GM21515 (cell line): ENCODE results near the gene ZSCAN12.
A peak's percentile ranks its signal among the peaks of the same experiment; 100 is the strongest.
"Not testable (repeated sequence)": the region's sequence is repeated elsewhere in the genome, so short reads cannot be mapped to it uniquely, and the experiment has no call there.

Experiments used
- ATAC-seq: cut with Tn5 transposase; IDR thresholded peaks from one replicate; pipeline ENCODE4 v1.9.1; 2021; ENCODE audit not compliant: unreplicated experiment

ZSCAN12 gene

DNA sequence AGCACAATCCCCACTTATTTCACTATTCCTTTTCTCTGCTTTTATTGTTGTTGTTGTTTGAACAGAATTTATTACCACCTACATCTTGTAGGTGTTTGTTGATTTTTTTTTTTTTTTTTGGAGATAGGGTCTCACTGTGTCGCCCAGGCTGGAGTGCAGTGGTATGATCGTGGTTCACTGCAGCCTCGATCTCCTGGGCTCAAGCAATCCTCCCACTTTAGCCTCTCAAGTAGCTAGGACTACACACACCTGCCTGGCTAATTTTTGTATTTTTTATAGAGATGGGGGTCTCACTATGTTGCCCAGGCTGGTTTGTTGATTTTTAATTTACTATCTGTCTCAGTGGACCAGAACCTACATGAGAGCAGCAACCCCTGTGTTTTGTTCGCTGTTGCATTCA lies 3.6 kb downstream of the ZSCAN12 start:
- no peak for ATAC-seq

DNA sequence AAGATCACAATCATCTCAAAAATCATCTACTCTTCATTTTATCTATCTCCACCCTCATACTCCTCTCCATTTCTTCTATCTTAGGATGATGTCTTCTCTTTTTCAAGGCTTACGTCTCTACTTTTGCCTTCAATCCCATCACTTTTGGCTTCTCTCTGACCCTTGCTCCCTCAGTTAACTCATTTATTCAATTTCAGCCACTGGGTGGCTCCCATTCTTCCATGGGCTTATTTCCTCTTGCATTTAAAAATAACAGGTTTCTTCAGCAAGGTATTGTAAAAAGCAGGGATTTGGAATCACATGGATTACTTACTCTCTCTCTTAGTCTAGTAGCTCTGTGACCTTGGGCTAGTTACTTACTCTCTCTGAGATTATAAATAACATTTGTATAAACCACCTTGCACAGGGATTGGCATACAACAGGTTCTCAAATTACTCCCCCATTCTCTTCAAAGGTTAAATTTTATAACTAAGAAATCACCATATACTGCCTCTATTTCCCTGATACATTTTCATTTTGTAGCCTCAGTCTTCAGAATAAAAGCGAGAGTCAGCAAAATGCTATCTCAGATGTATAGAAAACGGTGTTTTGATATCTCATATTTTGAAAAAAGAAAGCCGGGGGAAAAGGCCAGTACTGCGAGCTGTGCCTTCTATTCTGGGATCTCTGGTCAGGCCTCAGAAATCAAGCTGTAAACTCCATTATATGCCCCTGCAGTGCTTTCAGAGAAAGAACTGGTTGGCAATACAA lies 5.5 kb downstream of the ZSCAN12 start:
- ATAC-seq: no peak

DNA sequence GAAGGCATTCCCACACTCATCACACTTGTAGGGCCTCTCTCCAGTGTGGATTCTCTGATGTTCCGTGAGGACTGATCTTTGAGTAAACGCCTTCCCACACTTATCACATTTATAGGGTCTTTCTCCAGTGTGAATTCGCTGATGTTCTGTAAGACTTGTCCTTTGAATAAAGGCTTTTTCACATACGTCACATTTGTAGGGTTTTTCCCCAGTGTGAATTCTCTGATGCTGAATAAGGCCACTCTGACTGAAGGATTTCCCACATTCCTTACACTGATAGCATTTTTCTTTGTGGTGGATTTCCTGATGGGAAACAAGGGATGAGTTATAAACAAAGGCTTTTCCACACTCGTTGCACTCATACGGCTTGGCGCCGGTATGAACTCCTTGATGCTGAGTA lies 8.9 kb downstream of the ZSCAN12 start:
- no peak for ATAC-seq

DNA sequence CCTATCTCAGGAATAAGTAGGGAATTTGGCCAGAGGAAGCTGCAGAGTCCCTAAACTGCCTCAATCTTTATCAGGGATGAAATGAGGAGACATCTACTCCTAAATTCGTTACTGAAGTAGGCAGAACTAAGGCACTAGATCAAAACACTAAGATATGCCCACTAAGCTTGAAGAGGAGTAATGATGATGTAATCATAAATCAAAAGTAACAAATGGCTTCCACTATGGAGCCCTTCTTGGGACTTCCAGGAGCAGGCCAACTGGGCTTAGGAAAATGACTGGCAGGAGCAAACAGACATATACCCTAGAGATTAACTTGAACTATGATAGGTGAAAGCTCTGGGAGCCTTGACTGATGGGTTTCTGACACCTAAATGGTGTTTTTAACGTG lies 15.4 kb downstream of the ZSCAN12 start:
- no peak for ATAC-seq

DNA sequence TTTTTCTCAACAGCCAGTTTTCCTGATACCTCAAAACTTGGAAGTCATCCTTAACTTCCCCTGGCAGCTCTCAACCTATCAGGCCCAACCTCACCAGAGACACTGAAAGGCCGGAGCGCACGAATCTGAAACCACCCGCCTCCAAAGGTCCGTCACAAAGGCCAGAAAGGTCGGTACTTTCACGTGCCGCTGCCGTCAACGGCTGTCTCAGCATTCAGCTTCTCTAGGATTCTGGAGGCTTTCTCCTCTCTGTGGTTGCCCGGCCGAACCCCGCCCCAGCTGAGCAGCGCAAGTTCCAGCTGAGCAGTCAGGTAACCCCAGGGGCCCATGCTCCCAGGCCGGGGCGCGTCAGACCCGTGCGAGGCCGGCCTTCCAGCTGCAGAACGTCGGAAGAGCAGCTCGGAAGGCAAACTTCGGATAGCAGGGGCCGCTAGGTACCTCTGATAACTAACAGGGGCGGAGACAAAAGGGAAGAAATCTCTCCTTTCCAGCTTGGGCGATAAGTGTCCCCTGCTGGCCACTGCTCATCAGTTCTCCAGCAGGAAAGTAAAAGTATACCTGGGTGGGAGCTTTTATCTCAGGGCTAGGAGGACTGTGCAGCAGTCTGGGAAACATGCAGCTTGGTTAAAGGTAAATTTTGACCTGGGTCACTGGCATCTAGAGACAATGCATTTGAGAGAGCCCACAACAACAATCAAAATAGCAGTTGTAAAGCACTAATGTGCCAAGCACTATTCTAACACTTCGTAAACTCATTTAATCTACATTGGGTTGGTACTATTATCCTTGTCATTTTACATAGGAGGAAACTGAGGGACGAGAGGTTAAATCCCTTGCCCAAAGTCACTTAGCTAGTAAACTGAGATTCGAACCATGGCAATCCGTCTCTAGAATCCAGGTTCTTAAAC lies 16.1 kb downstream of the ZSCAN12 start:
- ATAC-seq: peak; percentile 91

DNA sequence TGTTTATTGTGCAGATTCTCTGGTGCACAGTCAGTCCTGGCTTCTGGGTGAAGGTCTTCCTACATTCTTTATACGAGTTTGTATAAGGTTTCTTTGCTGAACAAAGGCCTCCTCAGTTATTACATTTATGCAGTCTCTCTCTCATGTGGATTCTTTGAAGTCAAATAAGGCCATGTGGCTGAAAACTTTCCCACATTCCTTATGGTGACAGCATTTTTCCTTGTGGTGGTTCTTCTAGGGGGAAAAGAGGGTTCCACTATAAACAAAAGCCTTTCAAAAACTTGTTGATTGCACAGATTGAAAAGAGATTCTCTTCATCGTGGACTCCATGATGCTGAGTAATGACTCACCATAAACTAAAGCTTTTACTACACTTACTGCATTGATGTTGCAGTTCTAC lies 19.2 kb downstream of the ZSCAN12 start:
- ATAC-seq: no peak

DNA sequence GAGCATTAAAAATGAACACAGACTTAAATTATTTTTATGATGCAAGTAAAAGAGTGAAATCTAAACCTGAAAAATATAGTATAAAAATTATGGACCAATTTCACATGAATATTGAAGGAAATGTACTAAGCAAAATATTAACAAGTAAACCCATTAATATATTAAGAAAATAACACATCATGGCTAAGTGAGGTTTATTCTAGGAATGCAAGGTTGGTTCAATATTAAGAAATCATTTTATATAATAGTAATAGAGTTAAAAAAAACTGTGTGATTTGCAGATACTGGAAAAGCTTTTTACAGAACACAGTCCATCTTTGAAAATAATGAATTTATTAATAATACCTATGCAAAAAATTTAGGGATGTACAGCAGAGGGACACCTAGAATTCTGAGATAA lies 20.9 kb downstream of the ZSCAN12 start:
- no peak for ATAC-seq

DNA sequence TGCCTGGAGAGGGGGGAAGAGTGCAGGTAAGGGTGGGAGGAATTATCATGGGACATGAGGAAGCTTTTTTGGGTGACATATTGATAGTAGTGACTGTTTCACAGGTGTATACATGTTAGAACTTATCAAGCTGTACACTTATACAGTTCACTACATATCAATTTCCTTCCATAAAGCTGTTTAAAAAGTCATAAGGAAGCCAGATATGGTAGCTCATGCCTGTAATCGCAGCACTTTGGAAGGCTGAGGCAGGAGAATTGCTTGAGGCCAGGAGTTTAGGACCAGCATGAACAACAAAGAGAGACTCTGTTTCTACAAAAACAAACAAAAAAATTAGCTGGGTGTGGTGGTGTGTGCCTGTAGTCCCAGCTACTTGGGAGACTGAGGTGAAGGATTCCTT lies 21.7 kb downstream of the ZSCAN12 start:
- no peak for ATAC-seq

DNA sequence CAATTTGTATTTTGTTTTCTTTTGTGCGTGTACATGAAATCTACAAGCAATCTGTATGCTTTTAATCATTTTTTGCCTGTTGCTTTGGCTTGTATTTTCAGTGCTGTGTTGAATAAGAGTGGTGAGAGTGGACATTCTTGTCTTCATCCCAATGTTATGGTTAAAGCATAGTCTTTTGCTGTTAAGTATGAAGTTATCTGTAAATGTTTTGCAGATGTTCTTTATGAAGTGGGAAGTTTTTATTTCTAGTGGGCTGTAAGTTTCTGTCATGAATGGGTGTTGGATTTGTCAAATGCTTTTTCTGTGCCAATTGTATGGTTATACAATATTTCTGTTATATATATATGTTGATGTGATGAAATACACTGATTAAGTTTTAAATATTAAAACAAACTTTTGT lies 25.6 kb downstream of the ZSCAN12 start:
- no peak for ATAC-seq

DNA sequence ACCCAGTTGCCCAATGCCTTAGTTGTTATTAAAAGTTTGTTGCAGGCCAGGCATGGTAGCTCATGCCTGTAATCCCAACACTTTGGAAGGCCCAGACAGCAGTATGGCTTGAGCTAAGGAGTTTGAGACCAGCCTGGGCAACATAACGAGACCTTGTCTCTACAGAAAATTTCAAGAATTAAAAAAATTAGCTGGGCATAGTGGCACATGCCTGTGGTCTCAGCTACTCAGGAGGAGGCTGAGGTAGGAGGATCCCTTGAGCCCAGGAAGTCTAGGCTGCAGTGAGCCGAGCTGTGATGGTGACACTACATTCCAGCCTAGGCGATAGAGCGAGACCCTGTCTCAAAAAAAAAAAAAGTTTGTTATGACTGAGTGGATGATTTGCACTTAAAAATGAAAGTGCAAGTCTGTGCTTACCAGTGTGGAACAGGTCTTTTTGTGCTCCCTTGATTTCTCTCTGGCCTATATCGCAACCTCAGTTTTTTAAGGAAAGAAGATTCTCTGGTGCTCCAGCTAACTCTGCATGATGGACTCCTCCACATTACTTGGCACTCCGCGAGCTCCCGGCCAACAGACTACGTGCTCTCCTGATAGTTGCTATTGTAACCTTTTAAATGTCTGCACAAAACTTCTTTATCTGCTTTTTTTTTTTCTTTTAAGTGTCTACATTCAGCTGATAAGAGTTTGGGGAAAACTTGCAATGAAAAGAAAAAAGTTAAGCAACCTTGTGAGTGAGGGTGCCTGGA lies 27.7 kb downstream of the ZSCAN12 start:
- ATAC-seq: no peak

DNA sequence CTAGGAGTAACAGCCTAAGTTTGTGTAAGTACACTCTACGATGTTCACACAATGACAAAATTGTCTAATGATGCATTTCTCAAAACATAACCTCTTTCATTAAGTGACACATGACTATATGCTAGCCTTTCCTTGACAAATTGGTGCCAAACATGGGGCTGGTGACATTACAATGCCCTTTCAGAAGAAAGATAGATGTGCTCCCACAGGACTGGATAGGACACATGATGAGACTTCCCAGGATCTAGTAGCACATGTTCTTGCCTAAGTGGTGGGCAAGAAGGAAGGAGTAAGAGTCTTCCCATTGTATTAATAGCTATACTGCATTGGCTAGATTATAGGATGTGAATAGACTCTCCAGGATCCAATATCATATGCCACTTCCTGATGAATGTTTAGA lies 28.3 kb downstream of the ZSCAN12 start:
- ATAC-seq: no peak

DNA sequence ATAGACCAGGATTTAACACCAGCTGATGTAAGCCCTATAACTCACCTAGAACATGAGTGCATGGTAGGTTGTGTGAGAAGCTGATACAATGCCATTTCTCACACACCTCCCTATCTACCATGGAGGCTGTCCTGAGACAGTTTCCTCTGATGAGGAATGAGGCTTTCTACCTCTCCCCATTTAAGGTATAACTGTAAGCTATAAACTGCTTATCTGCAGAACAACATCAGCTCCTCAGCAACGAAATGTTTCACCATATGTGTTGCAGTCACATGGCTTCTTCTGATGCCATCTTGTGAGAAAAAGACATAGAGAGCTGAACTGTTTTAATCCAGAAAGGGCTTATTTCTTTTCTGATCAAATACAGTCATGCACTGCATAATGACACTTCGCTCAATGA lies 29.1 kb downstream of the ZSCAN12 start:
- ATAC-seq: no peak

DNA sequence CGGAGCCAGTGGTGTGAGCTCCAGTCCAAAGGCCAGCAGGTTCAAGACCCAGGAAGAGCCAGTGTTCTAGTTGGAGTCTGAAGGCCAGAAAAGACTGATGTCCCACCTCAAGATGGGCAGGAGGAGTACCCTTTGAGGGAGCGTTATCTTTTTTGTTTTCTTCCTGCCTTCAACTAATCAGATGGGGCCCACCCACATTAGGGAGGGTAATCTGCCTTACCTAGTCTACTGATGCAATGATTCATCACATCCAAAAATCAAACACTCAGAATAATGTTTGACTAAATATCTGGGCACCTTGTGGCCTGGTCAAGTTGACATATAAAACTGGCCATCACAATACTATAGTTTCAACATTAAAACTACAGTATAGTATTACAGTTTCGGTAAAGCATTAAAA lies 30.1 kb downstream of the ZSCAN12 start:
- ATAC-seq: no peak

DNA sequence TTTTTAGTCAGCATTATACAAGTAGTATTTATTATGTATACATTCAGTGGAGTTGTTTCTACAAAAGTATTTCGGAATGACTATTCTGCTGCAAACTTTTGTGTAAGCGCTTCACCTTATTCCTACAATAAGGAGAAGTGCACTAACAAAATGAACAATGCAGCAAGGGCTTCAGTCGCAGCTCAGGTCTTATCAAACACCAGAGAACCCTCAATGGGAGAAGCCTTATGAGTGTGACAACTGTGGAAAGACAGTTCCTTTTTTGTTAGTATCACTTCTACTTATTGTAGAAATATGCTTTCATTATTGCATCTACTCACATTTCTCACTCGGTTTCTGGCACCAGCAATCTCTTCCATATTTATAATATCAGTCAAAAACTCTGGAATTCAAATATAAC lies 31.0 kb downstream of the ZSCAN12 start:
- ATAC-seq: peak; percentile 66

DNA sequence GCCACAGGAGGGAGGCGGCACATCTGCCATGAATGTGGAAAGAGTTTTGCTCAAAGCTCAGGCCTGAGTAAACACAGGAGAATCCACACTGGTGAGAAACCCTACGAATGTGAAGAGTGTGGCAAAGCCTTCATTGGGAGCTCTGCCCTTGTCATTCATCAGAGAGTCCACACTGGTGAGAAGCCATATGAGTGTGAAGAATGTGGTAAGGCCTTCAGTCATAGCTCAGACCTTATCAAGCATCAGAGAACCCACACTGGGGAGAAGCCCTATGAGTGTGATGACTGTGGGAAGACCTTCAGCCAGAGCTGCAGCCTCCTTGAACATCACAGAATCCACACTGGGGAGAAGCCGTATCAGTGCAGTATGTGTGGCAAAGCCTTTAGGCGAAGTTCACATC lies 34.0 kb downstream of the ZSCAN12 start:
- not testable (repeated sequence) for ATAC-seq

DNA sequence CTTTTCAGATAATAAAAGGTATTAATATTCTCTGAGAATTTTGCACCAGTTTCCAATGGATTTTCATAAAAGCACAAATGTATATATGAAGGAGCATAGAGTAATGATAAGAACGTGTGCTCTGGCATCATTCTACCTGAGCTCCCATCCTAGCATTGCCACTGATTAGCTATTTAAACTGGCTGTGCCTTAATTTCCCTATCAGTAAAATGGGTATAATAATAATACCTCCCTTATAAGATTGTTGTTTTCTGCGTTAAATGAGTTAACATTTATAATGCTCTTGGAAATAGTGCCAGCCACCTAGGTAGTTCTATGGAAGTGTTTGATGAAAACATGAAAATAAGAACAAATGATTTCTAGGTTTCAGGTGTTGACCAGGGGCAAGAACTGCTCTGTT lies 38.6 kb downstream of the ZSCAN12 start:
- ATAC-seq: no peak

DNA sequence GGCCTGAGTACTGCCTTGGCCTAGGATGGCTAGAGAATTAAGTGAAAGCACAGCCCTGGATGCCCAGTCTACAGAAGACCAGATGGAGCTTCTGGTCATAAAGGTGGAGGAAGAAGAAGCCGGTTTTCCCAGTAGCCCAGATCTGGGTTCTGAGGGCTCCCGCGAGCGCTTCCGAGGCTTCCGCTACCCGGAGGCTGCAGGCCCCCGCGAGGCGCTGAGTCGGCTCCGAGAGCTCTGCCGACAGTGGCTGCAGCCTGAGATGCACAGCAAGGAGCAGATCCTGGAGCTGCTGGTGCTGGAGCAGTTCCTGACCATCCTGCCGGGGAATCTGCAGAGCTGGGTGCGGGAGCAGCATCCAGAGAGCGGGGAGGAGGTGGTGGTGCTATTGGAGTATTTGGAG lies 40.0 kb downstream of the ZSCAN12 start:
- ATAC-seq: not testable (repeated sequence)

DNA sequence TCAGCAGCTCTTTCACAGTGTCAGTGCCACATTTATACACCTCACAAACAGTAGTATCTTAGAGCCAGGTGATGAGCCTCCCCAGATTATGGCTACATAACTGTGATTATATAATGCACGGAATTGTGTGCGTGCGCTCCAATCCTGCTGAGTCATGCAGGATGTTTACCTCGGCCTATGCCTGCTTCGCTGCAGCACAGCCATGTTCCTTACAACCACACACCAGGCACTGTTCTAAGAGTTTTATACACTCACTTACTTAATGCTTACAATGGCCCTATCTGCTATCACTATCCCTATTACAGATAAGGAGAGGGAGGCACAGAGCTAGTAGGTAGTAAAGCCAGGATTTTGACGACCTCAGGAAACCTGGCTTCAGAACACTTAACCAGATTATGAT lies 42.5 kb downstream of the ZSCAN12 start:
- no peak for ATAC-seq

DNA sequence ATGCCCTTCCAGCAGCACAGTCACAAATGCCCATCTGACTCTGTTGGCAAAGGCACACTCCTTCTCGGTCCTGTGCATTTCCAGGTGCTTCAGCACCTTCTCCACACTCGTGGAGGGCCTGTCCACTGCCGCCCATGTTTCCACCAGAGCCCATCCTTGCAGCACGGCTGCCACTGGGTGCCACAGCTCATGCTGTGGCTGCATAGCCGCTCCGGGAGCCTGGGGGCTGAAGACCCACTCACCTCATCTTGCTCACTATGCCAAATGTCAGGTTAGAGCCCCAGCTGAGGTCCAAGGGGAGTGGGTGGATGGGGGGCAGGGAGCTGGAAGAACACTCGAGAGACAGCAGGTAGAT lies 42.9 kb downstream of the ZSCAN12 start:
- ATAC-seq: no peak

DNA sequence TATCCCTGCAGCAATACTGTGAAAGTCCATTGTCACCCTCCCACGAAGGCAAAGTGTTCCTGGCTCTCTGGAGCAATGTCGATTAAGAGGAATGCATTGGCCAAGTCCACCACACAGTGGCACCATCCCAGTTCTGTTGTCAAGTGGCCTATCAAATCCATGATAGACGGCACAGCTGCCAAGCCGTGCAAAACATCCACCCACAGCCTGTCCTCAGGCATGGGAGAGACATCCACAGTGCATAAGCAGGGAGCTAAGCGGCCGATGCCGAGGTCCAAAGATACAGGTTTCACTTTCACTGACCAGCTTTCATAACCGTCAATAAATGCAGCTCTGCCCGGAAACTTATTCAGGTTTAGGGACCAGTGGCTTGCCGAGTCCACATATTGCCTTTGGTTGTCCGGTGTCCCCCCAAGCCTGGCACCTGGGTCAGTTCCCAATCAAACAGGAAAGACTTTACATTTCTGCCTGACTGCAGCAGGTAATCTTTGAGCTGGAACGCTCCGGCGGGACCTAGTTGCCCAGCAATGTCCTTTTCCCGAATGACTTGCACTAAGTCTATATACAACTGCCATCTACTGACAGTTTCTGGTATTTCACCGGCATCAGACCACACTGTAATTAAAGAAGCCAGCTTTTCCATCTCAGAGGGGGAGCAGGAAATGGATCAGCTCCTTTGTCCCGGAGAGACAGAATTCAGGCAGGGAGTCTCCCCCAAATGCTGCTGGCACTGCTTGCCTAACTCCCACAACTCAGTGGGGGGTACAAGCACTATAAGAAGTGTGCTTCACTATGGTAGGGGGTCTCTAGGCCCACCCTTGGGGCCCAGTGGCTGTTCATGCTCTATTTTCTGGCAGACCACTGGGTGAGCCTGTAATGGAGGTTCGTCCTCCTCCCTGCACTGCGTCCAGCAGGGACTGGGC lies 43.5 kb downstream of the ZSCAN12 start:
- ATAC-seq: peak; percentile 64
